SK-N-SH (cell line): ENCODE data around the gene POLA2. TPM values are rescaled to one million over a fixed set of nuclear protein-coding genes. Genes with fewer than 3 reads are reported as not detected.

ENCODE experiments used
- CTCF ChIA-PET: fragments of 300-600, 350-600 bp; formaldehyde crosslinking; extraction: SDS; loops from one replicate; lab custom pipeline; 2021; lab: Yijun Ruan, JAX
- POLR2A ChIA-PET: fragments of 350-600 bp; sonication (Branson Sonifier 250); formaldehyde crosslinking; extraction: SDS; loops from one replicate; lab custom pipeline; 2020; ENCODE audit warnings: antibody characterized with exemption, inconsistent platforms; lab: Yijun Ruan, JAX
- DNase-seq: peaks from one replicate; pipeline ENCODE4 v3.0.0; 2012
- H2AFZ ChIP-seq: fragments of 200-600 bp; sonication (generic); 2 replicates; pipeline ENCODE4 v1.8.1; 2016; ENCODE audit warnings: antibody characterized with exemption, mild to moderate bottlenecking, low read depth
- H3F3A ChIP-seq: fragments of 200-600 bp; sonication (generic); replicated peaks from 2 replicates; pipeline ENCODE3; 2016; ENCODE audit warnings: antibody characterized with exemption, mild to moderate bottlenecking; ENCODE audit not compliant: insufficient read depth
- H3K27ac ChIP-seq, 2 experiments: fragments of 200-500 bp in 1 of 2; fragments of 200-600 bp in 1 of 2; sonication (Bioruptor generic) in 1 of 2; sonication (generic), shearing (Covaris generic) in 1 of 2; 2 replicates each; pipeline versions ENCODE4 v1.5.1 to v1.6.1; 2014 to 2016; ENCODE audit warnings: low read depth in 2 of 2, inconsistent platforms in 1 of 2, low read length in 1 of 2, mild to moderate bottlenecking in 1 of 2, mixed read lengths in 1 of 2
- H3K27me3 ChIP-seq: fragments of 200-600 bp; sonication (generic), shearing (Covaris generic); 2 replicates; pipeline ENCODE4 v1.6.1; 2016; ENCODE audit warnings: mixed run types; ENCODE audit not compliant: insufficient read depth
- H3K36me3 ChIP-seq, 2 experiments: fragments of 200-500 bp in 1 of 2; fragments of 200-600 bp in 1 of 2; sonication (Bioruptor generic) in 1 of 2; sonication (generic) in 1 of 2; replicated peaks in 1 of 2; 2 replicates each; pipeline versions ENCODE3 to v1.5.1; 2014 to 2016; ENCODE audit warnings: low read length in 1 of 2, mild to moderate bottlenecking in 1 of 2; ENCODE audit not compliant: insufficient read depth in 2 of 2, control insufficient read depth in 1 of 2
- H3K4me1 ChIP-seq, 2 experiments: fragments of 200-500 bp in 1 of 2; fragments of 200-600 bp in 1 of 2; sonication (Bioruptor generic) in 1 of 2; sonication (generic), shearing (Covaris generic) in 1 of 2; 2 replicates each; pipeline versions ENCODE4 v1.5.1 to v1.6.1; 2014 to 2016; ENCODE audit warnings: low read depth in 1 of 2, low read length in 1 of 2, mixed run types in 1 of 2; ENCODE audit not compliant: insufficient read depth in 2 of 2, control insufficient read depth in 1 of 2
- H3K4me2 ChIP-seq: fragments of 200-600 bp; sonication (generic), shearing (Covaris generic); 2 replicates; pipeline ENCODE4 v1.6.1; 2017; ENCODE audit warnings: mixed run types
- H3K4me3 ChIP-seq, 2 experiments: fragments of 200-500 bp in 1 of 2; fragments of 200-600 bp in 1 of 2; sonication (Bioruptor generic) in 1 of 2; sonication (generic), shearing (Covaris generic) in 1 of 2; 2 replicates each; pipeline versions ENCODE4 v1.5.1 to v1.8.1; 2014 to 2016; ENCODE audit warnings: low read depth in 2 of 2, inconsistent platforms in 1 of 2, low read length in 1 of 2, mild to moderate bottlenecking in 1 of 2, mixed read lengths in 1 of 2, moderate library complexity in 1 of 2
- H3K79me2 ChIP-seq: fragments of 200-600 bp; sonication (generic); 2 replicates; pipeline ENCODE4 v1.8.1; 2017; ENCODE audit warnings: mild to moderate bottlenecking; ENCODE audit not compliant: insufficient read depth
- H3K9ac ChIP-seq: fragments of 200-600 bp; sonication (generic); 2 replicates; pipeline ENCODE4 v1.6.1; 2017; ENCODE audit warnings: mixed run types
- H3K9me2 ChIP-seq: fragments of 200-600 bp; sonication (generic); 2 replicates; pipeline ENCODE4 v1.6.1; 2017; ENCODE audit warnings: mixed run types
- H3K9me3 ChIP-seq: fragments of 200-600 bp; sonication (generic); 2 replicates; pipeline ENCODE4 v1.6.1; 2017; ENCODE audit warnings: mixed run types, mild to moderate bottlenecking, moderate library complexity
- H4K20me1 ChIP-seq: fragments of 200-600 bp; sonication (generic); 2 replicates; pipeline ENCODE4 v1.6.1; 2017; ENCODE audit warnings: mild to moderate bottlenecking, mixed run types; ENCODE audit not compliant: insufficient read depth
- CHD2 ChIP-seq: fragments of 150-350 bp; IDR thresholded peaks from 2 replicates; pipeline ENCODE4 v1.6.1; 2018; ENCODE audit warnings: low read length; ENCODE audit not compliant: partially characterized antibody
- CTCF ChIP-seq: fragments of 200-600 bp; sonication (generic); IDR thresholded peaks from 2 replicates; pipeline ENCODE4 v1.6.1; 2017; ENCODE audit warnings: antibody characterized with exemption, mild to moderate bottlenecking, moderate library complexity
- ELF1 ChIP-seq: IDR thresholded peaks from 2 replicates; pipeline ENCODE4 v1.4.0; 2012
- EP300 ChIP-seq, 2 experiments: IDR thresholded peaks; 2 replicates each; pipeline versions ENCODE4 v1.4.0 to v1.6.1; 2012; ENCODE audit warnings: borderline replicate concordance in 1 of 2, low read depth in 1 of 2, low read length in 1 of 2
- EZH2phosphoT487 ChIP-seq: fragments of 200-600 bp; sonication (generic); IDR thresholded peaks from 2 replicates; pipeline ENCODE4 v1.6.1; 2017; ENCODE audit warnings: low read depth, mixed run types, mild to moderate bottlenecking, antibody characterized with exemption, moderate library complexity, borderline replicate concordance
- FOSL2 ChIP-seq: IDR thresholded peaks from 2 replicates; pipeline ENCODE4 v1.4.0; 2012; ENCODE audit warnings: low read depth, mild to moderate bottlenecking, moderate library complexity, borderline replicate concordance
- JUND ChIP-seq: IDR thresholded peaks from 2 replicates; pipeline ENCODE4 v1.4.0; 2012
- MAX ChIP-seq: IDR thresholded peaks from 2 replicates; pipeline ENCODE4 v1.4.0; 2012; ENCODE audit warnings: low read depth
- MEF2A ChIP-seq: IDR thresholded peaks from 2 replicates; pipeline ENCODE4 v1.4.0; 2012; ENCODE audit warnings: low read depth, borderline replicate concordance
- MXI1 ChIP-seq: IDR thresholded peaks from 2 replicates; pipeline ENCODE4 v1.6.1; 2012; ENCODE audit warnings: mild to moderate bottlenecking, low read depth, low read length, improper control_type of control experiment
- NFIC ChIP-seq: IDR thresholded peaks from 2 replicates; pipeline ENCODE4 v1.4.0; 2012; ENCODE audit warnings: borderline replicate concordance
- NRF1 ChIP-seq: IDR thresholded peaks from 2 replicates; pipeline ENCODE4 v1.6.1; 2012; ENCODE audit warnings: low read depth, mild to moderate bottlenecking, low read length
- PBX3 ChIP-seq: IDR thresholded peaks from 2 replicates; pipeline ENCODE4; 2012
- POLR2AphosphoS5 ChIP-seq: IDR thresholded peaks from 2 replicates; pipeline ENCODE4 v1.6.1; 2012; ENCODE audit warnings: low read depth, low read length
- RAD21 ChIP-seq: IDR thresholded peaks from 2 replicates; pipeline ENCODE4 v1.6.1; 2012; ENCODE audit warnings: mild to moderate bottlenecking, low read length
- RFX5 ChIP-seq: IDR thresholded peaks from 2 replicates; pipeline ENCODE4 v1.6.1; 2012; ENCODE audit warnings: mild to moderate bottlenecking, improper control_type of control experiment, low read length
- RXRA ChIP-seq: IDR thresholded peaks from 2 replicates; pipeline ENCODE4 v1.4.0; 2012; ENCODE audit warnings: low read depth, mild to moderate bottlenecking, borderline replicate concordance
- SIN3A ChIP-seq: IDR thresholded peaks from 2 replicates; pipeline ENCODE4 v1.6.1; 2012; ENCODE audit warnings: low read depth, mild to moderate bottlenecking, low read length, moderate library complexity, borderline replicate concordance
- SMC3 ChIP-seq: IDR thresholded peaks from 2 replicates; pipeline ENCODE4 v1.6.1; 2012; ENCODE audit warnings: low read depth, low read length, improper control_type of control experiment
- TCF12 ChIP-seq: IDR thresholded peaks from 2 replicates; pipeline ENCODE4 v1.4.0; 2012
- TEAD4 ChIP-seq: IDR thresholded peaks from 2 replicates; pipeline ENCODE4 v1.4.0; 2012; ENCODE audit warnings: mild to moderate bottlenecking, borderline replicate concordance; ENCODE audit not compliant: insufficient read depth
- USF1 ChIP-seq: IDR thresholded peaks from 2 replicates; pipeline ENCODE4 v1.4.0; 2012; ENCODE audit warnings: low read depth, borderline replicate concordance
- YY1 ChIP-seq: IDR thresholded peaks from 2 replicates; pipeline ENCODE4 v1.4.0; 2012; ENCODE audit warnings: low read depth, mild to moderate bottlenecking
- WGBS: methylation state at CpG from one replicate; pipeline ENCODE4 v1.1.6; 2017; ENCODE audit warnings: low lambda C conversion rate; 5-methylcytosine and 5-hydroxymethylcytosine counted together
- polyA plus RNA-seq, 3 experiments: library from polyadenylated mRNA; depleted of rRNA; stranded (reverse); fragments of >200 nt; gene quantifications; 2 replicates each; pipeline ENCODE4 v1.2.3, GENCODE V29; 2012
- TF ChIP-seq, protein P1 (sequence below): fragments of 150-350 bp; IDR thresholded peaks from 2 replicates; pipeline ENCODE4 v1.6.1; 2016; ENCODE audit warnings: mild to moderate bottlenecking, low read depth, low read length

The POLA2 gene
- polyA plus RNA-seq, 1 of the 3 experiments (the other 2 are of a cell fraction): 18.4 TPM

- no peaks in the 10 kb centered on the region for H3K9me3 ChIP-seq
- peak overlapping the region; percentile 36 to 59; a peak in 3 of 4 replicates for H3K27ac ChIP-seq
- peak; percentile 76 for DNase-seq
- H3F3A ChIP-seq: peaks cover 60% of the 10 kb centered on the region
- TF ChIP-seq SMC3 (peak; percentile 97), JUND (peak; percentile 76), FOSL2 (peak; percentile 82), POLR2AphosphoS5 (no peak; the same call in 1 of the 2 replicates), CTCF (peak; percentile 87), NFIC (peak; percentile 95), MEF2A (no peak), RXRA (peak; percentile 19; the same call in 1 of the 2 replicates), MXI1 (peak; percentile 52; the same call in 1 of the 2 replicates), EZH2phosphoT487 (no peak), YY1 (no peak), NRF1 (peak; percentile 20; the same call in 1 of the 2 replicates), EP300 (IDR thresholded peaks at IDR 0.05; ENCODE audit: borderline replicate concordance in 1 of 2, low read depth in 1 of 2, low read length in 1 of 2) (peak in 1 of 2 experiments; percentile 53; a peak in 1 of 4 replicates), CHD2 (no peak), SIN3A (peak; percentile 49; the same call in 1 of the 2 replicates), RFX5 (peak; percentile 57; the same call in 1 of the 2 replicates), ELF1 (no peak), PBX3 (peak; percentile 25; the same call in 1 of the 2 replicates), TEAD4 (no peak), MAX (peak; percentile 49; the same call in 1 of the 2 replicates), RAD21 (peak; percentile 99), USF1 (peak; percentile 7; the same call in 1 of the 2 replicates), TCF12 (peak; percentile 70; the same call in 1 of the 2 replicates)
- TF ChIP-seq, protein P1, sequence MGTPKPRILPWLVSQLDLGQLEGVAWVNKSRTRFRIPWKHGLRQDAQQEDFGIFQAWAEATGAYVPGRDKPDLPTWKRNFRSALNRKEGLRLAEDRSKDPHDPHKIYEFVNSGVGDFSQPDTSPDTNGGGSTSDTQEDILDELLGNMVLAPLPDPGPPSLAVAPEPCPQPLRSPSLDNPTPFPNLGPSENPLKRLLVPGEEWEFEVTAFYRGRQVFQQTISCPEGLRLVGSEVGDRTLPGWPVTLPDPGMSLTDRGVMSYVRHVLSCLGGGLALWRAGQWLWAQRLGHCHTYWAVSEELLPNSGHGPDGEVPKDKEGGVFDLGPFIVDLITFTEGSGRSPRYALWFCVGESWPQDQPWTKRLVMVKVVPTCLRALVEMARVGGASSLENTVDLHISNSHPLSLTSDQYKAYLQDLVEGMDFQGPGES: no peak
- no peak overlapping the region for H3K4me3 ChIP-seq
- H3K27me3 ChIP-seq: no peaks in the 10 kb centered on the region
- no peaks in the 10 kb centered on the region for H3K9me2 ChIP-seq
- no peak overlapping the region for H2AFZ ChIP-seq
- no peaks in the 10 kb centered on the region for H4K20me1 ChIP-seq
- no peak overlapping the region for H3K9ac ChIP-seq
- 43% methylated on average over 6 of the region's 6 CpGs for WGBS
- peak overlapping the region; percentile 35; the same call in 1 of the 2 replicates for H3K4me2 ChIP-seq
- ChIA-PET POLR2A (interaction anchor here (0.6 to 3.2 kb wide), 9 partner anchors 13 to 164 kb away, joined by 3 to 26 read pairs (median 4); partner anchors contain the start of genes CDC42EP2 and POLA2), CTCF (interaction anchor here (0.5 to 37.6 kb wide), 28 partner anchors 9 to 427 kb away, joined by 3 to 1118 read pairs (median 4); partner anchors contain the start of genes CAPN1, CDC42EP2, DPF2 and POLA2)
- no peaks in the 10 kb centered on the region for H3K79me2 ChIP-seq
- peaks cover 0 to 4% of the 10 kb centered on the region in 2 experiments for H3K36me3 ChIP-seq
- peaks cover 0 to 34% of the 10 kb centered on the region in 2 experiments; a peak in 3 of 4 replicates for H3K4me1 ChIP-seq
Observed at GRCh38 chr11:65274735-65275682, 13.2 kb downstream of the POLA2 start.
